Thyroid gland (tissue), 4 donors: Measurements from ENCODE around the gene DOCK2. TPM values are rescaled to one million over a fixed set of nuclear protein-coding genes. Genes with fewer than 3 reads are reported as not detected.

Experiments used
- DNase-seq, 2 donors: peaks; one replicate each; pipeline ENCODE4 v3.0.0-alpha.2; 2019
- H3K27ac ChIP-seq, 3 donors: fragments of 200-600 bp; sonication (generic); 1 replicate in 2 of 3; 2 replicates in 1 of 3; pipeline ENCODE4 v1.5.1; 2016 to 2019; ENCODE audit warnings: mild to moderate bottlenecking in 1 of 3, moderate library complexity in 1 of 3
- H3K27me3 ChIP-seq: fragments of 200-600 bp; sonication (generic); one replicate; pipeline ENCODE4 v1.5.1; 2019
- H3K36me3 ChIP-seq, 2 donors: fragments of 200-600 bp; sonication (generic); one replicate each; pipeline ENCODE4 v1.5.1; 2016 to 2019
- H3K4me1 ChIP-seq, 2 donors: fragments of 200-600 bp; sonication (generic); one replicate each; pipeline ENCODE4 v1.5.1; 2017 to 2019
- H3K4me3 ChIP-seq, 3 donors: fragments of 200-600 bp; sonication (generic); replicated peaks in 1 of 3; 1 replicate in 2 of 3; 2 replicates in 1 of 3; pipeline ENCODE4 v1.5.1; 2016; ENCODE audit warnings: mild to moderate bottlenecking in 1 of 3
- H3K9me3 ChIP-seq: fragments of 200-600 bp; sonication (generic); one replicate; pipeline ENCODE4 v1.5.1; 2017
- CTCF ChIP-seq, 6 experiments: fragments of 200-600 bp in 3 of 6; fragments of 450-650 bp in 3 of 6; sonication (generic) in 3 of 6; IDR thresholded peaks; one replicate each; pipeline ENCODE4 v1.5.1; 2016 to 2019; ENCODE audit warnings: antibody characterized with exemption in 6 of 6, mild to moderate bottlenecking in 2 of 6, inconsistent platforms in 1 of 6, moderate library complexity in 1 of 6
- POLR2A ChIP-seq, 2 donors: fragments of 450-650 bp; IDR thresholded peaks; one replicate each; pipeline ENCODE4 v1.6.1; 2017; ENCODE audit warnings: antibody characterized with exemption in 2 of 2, mild to moderate bottlenecking in 2 of 2, moderate library complexity in 1 of 2
- WGBS, 2 donors: methylation state at CpG; one replicate each; pipeline ENCODE4 v1.1.5; 2017; 5-methylcytosine and 5-hydroxymethylcytosine counted together
- intact Hi-C: fragments of 100-400 bp; cut with DNase I; formaldehyde crosslinking; loops from one replicate; pipeline ENCODE4 v1.15.1; 2023
- total RNA-seq, 4 donors: library from RNA; depleted of rRNA; stranded (reverse); fragments of >200 nt; gene quantifications; one replicate each; pipeline ENCODE4 v1.2.3, GENCODE V29; 2016

DOCK2 gene
- total RNA-seq, 4 donors from 2014 or later: 4.3 to 14.1 (median 8.6) TPM

- 88 to 100% methylated on average over 1 of the region's 1 CpG for WGBS, 2 donors
- Histone ChIP-seq H3K27ac (no peak overlapping the region), H3K9me3 (no peaks in the 10 kb centered on the region), H3K36me3 (no peaks in the 10 kb centered on the region), H3K4me3 (no peak overlapping the region), H3K27me3 (no peaks in the 10 kb centered on the region), H3K4me1 (no peaks in the 10 kb centered on the region)
- no peak for TF ChIP-seq POLR2A (IDR thresholded peaks at IDR 0.05)
- TF ChIP-seq CTCF (IDR thresholded peaks at IDR 0.05): no peak
- DNase-seq: no peak
- intact Hi-C loops: no loop called here
Measured at GRCh38 chr5:170080217-170080616, 443.1 kb downstream of the DOCK2 start.

GRCh38 chr5:170080786-170081445, 443.8 kb downstream of the DOCK2 start:
- DNase-seq: no peak
- H3K27me3 ChIP-seq: no peaks in the 10 kb centered on the region
- H3K4me3 ChIP-seq: no peak overlapping the region
- no peaks in the 10 kb centered on the region for H3K9me3 ChIP-seq
- H3K27ac ChIP-seq: no peak overlapping the region
- no peaks in the 10 kb centered on the region for H3K36me3 ChIP-seq
- no peaks in the 10 kb centered on the region for H3K4me1 ChIP-seq
- WGBS, 2 donors: 71 to 92% methylated on average over 7 to 8 of the region's 8 CpGs
- intact Hi-C loops: no loop called here
- TF ChIP-seq POLR2A (IDR thresholded peaks at IDR 0.05) (no peak), CTCF (IDR thresholded peaks at IDR 0.05) (no peak)

GRCh38 chr5:170081616-170082015, 444.5 kb downstream of the DOCK2 start:
- Histone ChIP-seq H3K27ac (no peak overlapping the region), H3K4me3 (no peak overlapping the region), H3K9me3 (no peaks in the 10 kb centered on the region), H3K27me3 (no peaks in the 10 kb centered on the region), H3K36me3 (no peaks in the 10 kb centered on the region), H3K4me1 (no peaks in the 10 kb centered on the region)
- intact Hi-C loops: no loop called here
- no peak for DNase-seq
- 89 to 90% methylated on average over 4 of the region's 4 CpGs for WGBS, 2 donors
- TF ChIP-seq POLR2A (IDR thresholded peaks at IDR 0.05): no peak
- TF ChIP-seq CTCF (IDR thresholded peaks at IDR 0.05): no peak

GRCh38 chr5:170082701-170083100, 445.6 kb downstream of the DOCK2 start:
- no peak for DNase-seq
- no peak overlapping the region for H3K4me3 ChIP-seq
- TF ChIP-seq CTCF (IDR thresholded peaks at IDR 0.05): no peak
- no peaks in the 10 kb centered on the region for H3K36me3 ChIP-seq
- H3K4me1 ChIP-seq: no peaks in the 10 kb centered on the region
- H3K27me3 ChIP-seq: no peaks in the 10 kb centered on the region
- 78 to 90% methylated on average over 7 of the region's 7 CpGs for WGBS, 2 donors
- intact Hi-C loops: no loop called here
- H3K9me3 ChIP-seq: no peaks in the 10 kb centered on the region
- H3K27ac ChIP-seq: no peak overlapping the region

- 70 to 72% methylated on average over 3 of the region's 3 CpGs for WGBS, 2 donors
- H3K4me3 ChIP-seq: no peak overlapping the region
- H3K36me3 ChIP-seq: no peaks in the 10 kb centered on the region
- no peaks in the 10 kb centered on the region for H3K4me1 ChIP-seq
- no peaks in the 10 kb centered on the region for H3K27me3 ChIP-seq
- no peak for TF ChIP-seq POLR2A (IDR thresholded peaks at IDR 0.05)
- no peak overlapping the region for H3K27ac ChIP-seq
- intact Hi-C loops: no loop called here
- H3K9me3 ChIP-seq: no peaks in the 10 kb centered on the region
- DNase-seq: no peak
Measured at GRCh38 chr5:170087168-170087817, 450.2 kb downstream of the DOCK2 start.
